ENCODE data around the gene LRRC3C.

The LRRC3C gene

DNA sequence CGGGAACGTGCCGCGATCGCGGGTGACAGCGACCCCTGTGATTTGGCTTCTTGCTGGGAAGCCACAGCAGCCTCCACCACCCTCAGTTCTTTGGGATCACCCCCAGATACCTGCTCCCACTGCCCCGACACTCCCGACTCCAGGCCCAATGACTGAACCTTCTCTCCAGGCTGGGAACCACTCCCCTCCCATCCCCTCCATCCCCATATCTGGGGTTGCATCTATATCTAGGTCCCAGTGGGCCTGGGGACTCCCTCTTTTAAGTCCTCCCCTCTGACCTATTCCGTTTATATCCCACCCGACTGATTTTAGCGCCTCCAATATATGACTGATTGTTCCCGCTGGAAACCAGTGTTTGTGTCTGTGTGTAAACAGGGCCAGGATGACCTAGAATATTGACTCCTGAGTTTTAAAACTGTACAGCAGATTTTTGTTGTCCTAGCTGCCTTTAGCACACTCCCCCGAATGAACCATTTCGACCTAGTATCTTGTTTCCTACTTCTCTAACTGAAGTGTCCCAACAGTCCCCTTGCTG lies 53.7 kb downstream of the LRRC3C start:
- DNase-seq = no peak

GRCh38 chr17:39981766-39982375 lies 54.3 kb downstream of the LRRC3C start:
- DNase-seq = no peak

DNA sequence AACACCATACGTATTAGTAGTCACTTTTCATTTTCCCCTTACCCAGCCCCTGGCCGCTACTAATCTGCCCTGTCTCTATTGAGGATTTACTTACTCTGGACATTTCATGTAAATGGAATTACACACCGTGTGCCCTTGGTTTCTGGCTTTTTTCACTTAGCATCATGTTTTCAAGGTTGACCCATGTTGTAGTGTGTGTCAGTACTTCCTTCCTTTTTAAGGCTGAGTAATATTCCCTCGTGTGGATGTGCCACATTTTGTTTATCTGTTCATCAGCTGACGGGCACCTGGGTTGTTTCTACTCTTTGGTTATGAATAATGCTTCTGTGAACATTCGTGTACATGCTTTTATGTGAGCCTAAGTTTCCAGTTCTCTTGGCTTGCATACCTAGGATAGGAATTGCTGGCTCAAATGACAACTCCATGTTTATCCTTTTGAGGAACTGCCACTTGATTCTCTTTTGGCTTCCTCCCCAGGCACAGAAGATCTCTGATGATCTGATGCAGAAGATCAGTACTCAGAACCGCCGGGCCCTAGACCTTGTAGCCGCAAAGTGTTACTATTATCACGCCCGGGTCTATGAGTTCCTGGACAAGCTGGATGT lies 60.8 kb downstream of the LRRC3C start:
- DNase-seq = no peak

GRCh38 chr17:39994448-39994847 lies 66.9 kb downstream of the LRRC3C start:
- no peak for DNase-seq

Measured in fibroblast of skin of right biceps (primary cell).